Nephron progenitor cell (in vitro differentiated cells): ENCODE data around the gene ADI1.
"Not testable (repeated sequence)": the region's sequence is repeated elsewhere in the genome, so short reads cannot be mapped to it uniquely, and the experiment has no call there.

ENCODE experiments used
- DNase-seq: peaks from one replicate; pipeline ENCODE4 v3.0.0; 2021
- H3K27ac Mint-ChIP-seq: 2 replicates; pipeline ENCODE4 v1.8.0; 2021; ENCODE audit warnings: mild to moderate bottlenecking, moderate library complexity, mixed read lengths
- H3K27me3 Mint-ChIP-seq: 2 replicates; pipeline ENCODE4 v1.8.0; 2021; ENCODE audit warnings: mild to moderate bottlenecking, low read depth, mixed read lengths; ENCODE audit not compliant: poor library complexity
- H3K36me3 Mint-ChIP-seq: 2 replicates; pipeline ENCODE4 v1.8.0; 2021; ENCODE audit warnings: low read depth, mixed read lengths
- H3K4me1 Mint-ChIP-seq: 2 replicates; pipeline ENCODE4 v1.8.0; 2021; ENCODE audit warnings: mixed read lengths
- H3K4me3 Mint-ChIP-seq: 2 replicates; pipeline ENCODE4 v1.8.0; 2021; ENCODE audit warnings: mild to moderate bottlenecking, moderate library complexity, mixed read lengths
- H3K9me3 Mint-ChIP-seq: 2 replicates; pipeline ENCODE4 v1.8.0; 2021; ENCODE audit warnings: mild to moderate bottlenecking, moderate library complexity, mixed read lengths
- TF ChIP-seq, protein P1 (sequence below): fragments of 200-600 bp; sonication (generic); IDR thresholded peaks from 2 replicates; pipeline ENCODE4 v1.5.0; 2021; ENCODE audit warnings: antibody characterized with exemption

Gene ADI1

DNA sequence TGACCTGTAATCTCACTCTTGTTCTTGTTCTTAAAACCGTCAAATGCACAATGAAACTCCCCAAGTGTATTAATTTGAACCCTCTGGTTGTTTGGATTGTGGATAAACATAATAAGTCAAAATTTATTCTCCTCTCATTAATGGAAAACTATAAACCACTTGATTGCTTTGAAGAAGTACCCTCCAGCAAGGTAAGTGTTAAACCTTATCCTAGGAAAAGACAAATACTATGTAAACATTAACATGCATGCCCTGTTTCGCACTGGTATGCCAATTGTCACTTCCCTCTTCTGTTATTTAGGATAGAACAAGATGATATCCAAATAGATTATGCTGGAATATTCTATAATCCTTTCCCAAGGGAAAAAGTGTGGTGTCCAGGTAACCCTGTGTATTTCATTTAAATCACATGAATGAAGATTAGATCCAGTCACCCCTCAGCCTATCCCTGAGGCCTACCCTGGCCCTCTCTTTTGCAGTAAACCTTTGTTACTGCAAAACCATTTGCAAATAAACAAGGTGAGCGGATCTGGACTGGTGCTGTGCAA is 1.3 kb downstream of the ADI1 start:
- H3K4me3 Mint-ChIP-seq: peak overlapping the region; percentile 86
- H3K36me3 Mint-ChIP-seq: peaks cover 61% of the 10 kb centered on the region
- peaks cover 2% of the 10 kb centered on the region for H3K27me3 Mint-ChIP-seq
- H3K9me3 Mint-ChIP-seq: peaks cover 25% of the 10 kb centered on the region
- peaks cover 33% of the 10 kb centered on the region for H3K4me1 Mint-ChIP-seq
- no peak for DNase-seq
- TF ChIP-seq, protein P1, sequence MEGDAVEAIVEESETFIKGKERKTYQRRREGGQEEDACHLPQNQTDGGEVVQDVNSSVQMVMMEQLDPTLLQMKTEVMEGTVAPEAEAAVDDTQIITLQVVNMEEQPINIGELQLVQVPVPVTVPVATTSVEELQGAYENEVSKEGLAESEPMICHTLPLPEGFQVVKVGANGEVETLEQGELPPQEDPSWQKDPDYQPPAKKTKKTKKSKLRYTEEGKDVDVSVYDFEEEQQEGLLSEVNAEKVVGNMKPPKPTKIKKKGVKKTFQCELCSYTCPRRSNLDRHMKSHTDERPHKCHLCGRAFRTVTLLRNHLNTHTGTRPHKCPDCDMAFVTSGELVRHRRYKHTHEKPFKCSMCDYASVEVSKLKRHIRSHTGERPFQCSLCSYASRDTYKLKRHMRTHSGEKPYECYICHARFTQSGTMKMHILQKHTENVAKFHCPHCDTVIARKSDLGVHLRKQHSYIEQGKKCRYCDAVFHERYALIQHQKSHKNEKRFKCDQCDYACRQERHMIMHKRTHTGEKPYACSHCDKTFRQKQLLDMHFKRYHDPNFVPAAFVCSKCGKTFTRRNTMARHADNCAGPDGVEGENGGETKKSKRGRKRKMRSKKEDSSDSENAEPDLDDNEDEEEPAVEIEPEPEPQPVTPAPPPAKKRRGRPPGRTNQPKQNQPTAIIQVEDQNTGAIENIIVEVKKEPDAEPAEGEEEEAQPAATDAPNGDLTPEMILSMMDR: no peak
- peak overlapping the region; percentile 74 for H3K27ac Mint-ChIP-seq

DNA sequence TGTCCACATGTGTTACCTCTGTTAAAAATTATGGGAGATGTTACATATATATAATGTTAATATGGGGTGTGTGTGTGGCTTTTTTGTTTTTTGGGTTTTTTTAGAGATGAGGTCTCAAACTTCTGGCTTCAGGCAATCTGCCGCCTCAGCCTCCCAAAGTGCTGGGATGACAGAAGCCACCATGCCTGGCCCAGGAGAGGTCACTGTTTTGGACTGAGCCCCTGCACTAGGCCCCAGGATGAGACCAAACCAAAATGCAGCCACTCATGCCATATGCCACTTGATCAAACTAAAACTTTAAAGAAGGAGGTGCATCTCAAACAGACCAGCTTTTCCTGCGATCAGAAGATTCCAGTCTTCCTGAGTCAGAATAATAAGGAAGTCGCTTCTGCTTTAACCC is 2.5 kb downstream of the ADI1 start:
- DNase-seq: no peak
- peaks cover 70% of the 10 kb centered on the region for H3K36me3 Mint-ChIP-seq
- peak overlapping the region; percentile 86 for H3K4me3 Mint-ChIP-seq
- H3K9me3 Mint-ChIP-seq: peaks cover 25% of the 10 kb centered on the region
- peaks cover 33% of the 10 kb centered on the region for H3K4me1 Mint-ChIP-seq
- TF ChIP-seq, protein P1: no peak
- no peak overlapping the region for H3K27ac Mint-ChIP-seq
- H3K27me3 Mint-ChIP-seq: peaks cover 2% of the 10 kb centered on the region

DNA sequence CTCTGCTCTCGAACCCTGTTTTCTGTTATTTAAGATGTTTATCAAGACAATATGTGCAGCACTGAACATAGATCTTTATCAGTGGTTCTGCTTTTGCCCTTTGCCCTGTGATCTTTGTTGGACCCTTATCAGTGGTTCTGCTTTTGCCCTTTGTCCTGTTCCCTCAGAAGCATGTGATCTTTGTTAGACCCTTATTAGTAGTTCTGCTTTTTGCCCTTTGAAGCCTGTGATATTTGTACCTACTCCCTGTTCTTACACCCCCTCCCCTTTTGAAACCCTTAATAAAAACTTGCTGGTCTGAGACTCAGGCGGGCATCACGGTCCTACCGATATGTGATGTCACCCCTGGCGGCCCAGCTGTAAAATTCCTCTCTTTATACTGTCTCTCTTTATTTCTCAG is 3.9 kb downstream of the ADI1 start:
- not testable (repeated sequence) for DNase-seq, H3K4me3 Mint-ChIP-seq, H3K27me3 Mint-ChIP-seq, H3K27ac Mint-ChIP-seq
- Mint-ChIP-seq H3K36me3 (peaks cover 77% of the 10 kb centered on the region), H3K4me1 (peaks cover 19% of the 10 kb centered on the region), H3K9me3 (peaks cover 21% of the 10 kb centered on the region)

DNA sequence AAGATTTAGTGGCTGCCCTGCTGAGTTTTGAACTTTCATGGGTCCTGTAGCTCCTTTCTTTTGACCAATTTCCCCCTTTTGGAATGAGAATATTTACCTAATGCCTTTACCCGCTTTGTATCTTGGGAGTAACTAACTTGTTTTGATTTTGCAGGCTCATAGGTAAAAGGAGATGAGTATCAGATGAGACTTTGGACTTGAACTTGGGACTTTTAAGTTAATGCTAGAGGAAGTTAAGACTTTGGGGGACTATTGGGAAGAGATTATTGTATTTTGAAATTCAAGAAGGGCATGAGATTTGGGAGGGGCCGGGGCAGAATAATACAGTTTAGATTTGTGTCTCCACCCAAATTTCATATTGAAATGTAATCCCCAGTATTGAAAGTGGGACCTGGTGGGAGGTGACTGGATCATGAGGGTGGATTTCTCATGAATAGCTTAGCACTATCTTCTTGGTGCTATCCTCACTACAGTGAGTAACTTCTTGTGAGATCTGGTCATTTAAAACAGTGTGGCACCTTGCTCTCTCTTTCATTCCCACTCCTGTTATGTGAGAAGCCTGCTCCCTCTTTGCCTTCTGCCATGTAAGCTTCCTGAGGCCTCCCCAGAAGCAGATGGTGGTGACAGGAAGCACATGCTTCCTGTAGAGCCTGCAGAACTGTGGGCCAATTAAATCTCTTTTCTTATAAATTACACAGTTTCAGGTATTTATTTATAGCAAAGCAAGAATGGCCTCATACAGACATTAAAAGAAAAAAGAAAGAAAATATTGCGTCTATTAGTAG is 6.1 kb downstream of the ADI1 start:
- H3K27ac Mint-ChIP-seq: no peak overlapping the region
- peaks cover 10% of the 10 kb centered on the region for H3K4me1 Mint-ChIP-seq
- no peaks in the 10 kb centered on the region for H3K27me3 Mint-ChIP-seq
- peaks cover 92% of the 10 kb centered on the region for H3K36me3 Mint-ChIP-seq
- no peak overlapping the region for H3K4me3 Mint-ChIP-seq
- DNase-seq: no peak
- TF ChIP-seq, protein P1: no peak
- H3K9me3 Mint-ChIP-seq: peaks cover 21% of the 10 kb centered on the region

DNA sequence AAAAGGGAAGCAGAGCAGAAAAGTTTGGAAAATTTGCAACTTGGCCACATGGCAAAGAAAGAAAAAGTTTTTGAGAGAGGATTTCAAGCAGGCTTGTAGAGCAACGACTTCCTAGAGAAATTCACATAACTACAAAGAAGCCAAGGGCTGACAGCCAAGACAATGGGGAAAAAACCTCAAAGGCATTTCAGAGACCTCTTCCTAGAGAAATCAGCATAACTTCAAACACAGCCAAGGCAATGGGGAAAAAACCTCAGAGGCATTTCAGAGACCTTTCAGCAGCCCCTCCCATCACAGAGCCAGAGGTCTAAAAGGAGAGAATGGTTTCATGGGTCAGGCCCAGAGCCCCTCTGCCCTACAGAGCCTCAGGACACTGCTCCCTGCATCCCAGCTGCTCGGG is 7.2 kb downstream of the ADI1 start:
- no peaks in the 10 kb centered on the region for H3K27me3 Mint-ChIP-seq
- TF ChIP-seq, protein P1: no peak
- H3K36me3 Mint-ChIP-seq: peaks cover 93% of the 10 kb centered on the region
- no peak for DNase-seq
- peaks cover 29% of the 10 kb centered on the region for H3K9me3 Mint-ChIP-seq
- H3K4me3 Mint-ChIP-seq: no peak overlapping the region
- no peaks in the 10 kb centered on the region for H3K4me1 Mint-ChIP-seq
- no peak overlapping the region for H3K27ac Mint-ChIP-seq

DNA sequence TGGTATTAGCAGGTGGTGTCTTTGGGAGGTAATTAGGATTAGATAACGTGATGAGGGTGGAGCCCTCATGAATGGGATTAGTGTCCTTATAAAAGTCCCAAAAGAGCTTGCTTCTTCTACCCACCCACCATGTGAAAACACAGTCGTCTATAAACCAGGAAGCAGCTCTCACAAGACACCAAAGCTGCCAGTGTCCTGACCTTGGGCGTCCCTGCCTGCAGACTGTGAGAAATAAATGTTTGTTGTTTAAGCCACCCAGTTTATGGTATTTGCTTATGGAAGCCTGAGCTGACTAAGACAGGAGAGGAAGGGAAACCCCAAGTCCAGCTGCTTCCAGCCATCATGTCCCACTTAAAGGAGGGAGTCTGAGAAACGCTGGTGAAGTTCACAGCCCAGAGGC is 13.6 kb downstream of the ADI1 start:
- DNase-seq: no peak
- peaks cover 17% of the 10 kb centered on the region for H3K4me1 Mint-ChIP-seq
- peak overlapping the region; percentile 80 for H3K27ac Mint-ChIP-seq
- H3K27me3 Mint-ChIP-seq: no peaks in the 10 kb centered on the region
- no peak overlapping the region for H3K4me3 Mint-ChIP-seq
- TF ChIP-seq, protein P1: no peak
- H3K9me3 Mint-ChIP-seq: peaks cover 12% of the 10 kb centered on the region
- peaks cover 75% of the 10 kb centered on the region for H3K36me3 Mint-ChIP-seq
